HepG2 (cell line): ENCODE measurements around the gene CYP2W1. TPM values are rescaled to one million over a fixed set of nuclear protein-coding genes. Genes with fewer than 3 reads are reported as not detected.

Experiments
- GATAD2A ChIP-seq: IDR thresholded peaks from 2 replicates; pipeline ENCODE4 v1.6.1; 2016
- HOXD1 ChIP-seq: sonication (generic); formaldehyde crosslinking; IDR thresholded peaks from 2 replicates; pipeline ENCODE4 v1.5.0; 2020; ENCODE audit warnings: missing genetic modification reagents
- JUNB ChIP-seq: sonication (generic); formaldehyde crosslinking; IDR thresholded peaks from 2 replicates; pipeline ENCODE4 v1.8.0; 2022; ENCODE audit warnings: missing genetic modification reagents, mild to moderate bottlenecking, borderline replicate concordance
- KDM2A ChIP-seq: sonication (generic); formaldehyde crosslinking; IDR thresholded peaks from 2 replicates; pipeline ENCODE4 v1.4.0; 2020; ENCODE audit warnings: low read depth, missing genetic modification reagents, borderline replicate concordance
- NCOA1 ChIP-seq: sonication (generic); formaldehyde crosslinking; IDR thresholded peaks from 2 replicates; pipeline ENCODE4 v1.9.0; 2021; ENCODE audit warnings: missing genetic modification reagents
- POLR2G ChIP-seq: fragments of 200-400 bp; formaldehyde crosslinking; IDR thresholded peaks from 2 replicates; pipeline ENCODE4 v1.6.1; 2018; ENCODE audit warnings: mild to moderate bottlenecking, low read depth, low read length, moderate library complexity
- SETDB1 ChIP-seq: sonication (generic); formaldehyde crosslinking; IDR thresholded peaks from 2 replicates; pipeline ENCODE4 v1.5.1; 2020; ENCODE audit warnings: missing genetic modification reagents, mild to moderate bottlenecking, borderline replicate concordance
- SIN3B ChIP-seq: fragments of 150-350 bp; IDR thresholded peaks from 2 replicates; pipeline ENCODE4 v1.6.1; 2014; ENCODE audit warnings: low read length
- SRF ChIP-seq: IDR thresholded peaks from 2 replicates; pipeline ENCODE4 v1.6.1; 2011; ENCODE audit warnings: mild to moderate bottlenecking, low read depth, low read length, moderate library complexity
- SRSF1 ChIP-seq: fragments of 200-400 bp; formaldehyde crosslinking; optimal IDR thresholded peaks from 2 replicates; pipeline ENCODE3; 2017; ENCODE audit warnings: mild to moderate bottlenecking, low read depth, low read length, moderate library complexity
- SRSF9 ChIP-seq: fragments of 200-400 bp; formaldehyde crosslinking; IDR thresholded peaks from 2 replicates; pipeline ENCODE4 v1.6.1; 2018; ENCODE audit warnings: borderline replicate concordance, mild to moderate bottlenecking, low read depth, low read length; ENCODE audit not compliant: insufficient read depth, poor library complexity, severe bottlenecking
- SYNCRIP ChIP-seq: fragments of 200-400 bp; formaldehyde crosslinking; IDR thresholded peaks from 2 replicates; pipeline ENCODE4 v1.6.1; 2018; ENCODE audit warnings: mild to moderate bottlenecking, low read depth, low read length; ENCODE audit not compliant: insufficient read depth
- TBX3 ChIP-seq: fragments of 450-650 bp; IDR thresholded peaks from 2 replicates; pipeline ENCODE4 v1.6.1; 2017; ENCODE audit warnings: antibody characterized with exemption, mild to moderate bottlenecking, inconsistent platforms, borderline replicate concordance
- TOPORS ChIP-seq: sonication (generic); formaldehyde crosslinking; IDR thresholded peaks from 2 replicates; pipeline ENCODE4 v1.8.0; 2023; ENCODE audit warnings: mild to moderate bottlenecking, missing genetic modification reagents
- ZNF101 ChIP-seq: sonication (generic); formaldehyde crosslinking; IDR thresholded peaks from 2 replicates; pipeline ENCODE4 v1.4.0; 2020; ENCODE audit warnings: mild to moderate bottlenecking, low read depth, missing genetic modification reagents, borderline replicate concordance
- ZNF260 ChIP-seq: sonication (generic); formaldehyde crosslinking; IDR thresholded peaks from 2 replicates; pipeline ENCODE4 v1.4.0; 2020; ENCODE audit warnings: missing genetic modification reagents, low read depth, mild to moderate bottlenecking, borderline replicate concordance
- ZNF33A ChIP-seq: sonication (generic); formaldehyde crosslinking; IDR thresholded peaks from 2 replicates; pipeline ENCODE4 v1.5.1; 2020; ENCODE audit warnings: missing genetic modification reagents, mild to moderate bottlenecking, moderate library complexity, borderline replicate concordance
- ZNF441 ChIP-seq: sonication (generic); formaldehyde crosslinking; IDR thresholded peaks from 2 replicates; pipeline ENCODE4 v1.7.0; 2021; ENCODE audit warnings: missing genetic modification reagents, borderline replicate concordance
- ZNF839 ChIP-seq: sonication (generic); formaldehyde crosslinking; IDR thresholded peaks from 2 replicates; pipeline ENCODE4 v1.4.0; 2020; ENCODE audit warnings: missing genetic modification reagents, mild to moderate bottlenecking, borderline replicate concordance
- ZNF850 ChIP-seq: sonication (generic); formaldehyde crosslinking; conservative IDR thresholded peaks from 2 replicates; pipeline ENCODE4 v1.9.0; 2021; ENCODE audit warnings: mild to moderate bottlenecking, missing genetic modification reagents
- polyA plus RNA-seq, 8 experiments: library from polyadenylated mRNA; depleted of rRNA in 3 of 8; stranded (reverse) in 7 of 8; unstranded in 1 of 8; fragments of >200 nt; fragmentation: Illumina TruSeq in 4 of 8; extraction: Trizol in 4 of 8; gene quantifications; 2 replicates each; pipeline versions ENCODE4 v1.2.1 to v1.2.3, GENCODE V29; 2011 to 2016; ENCODE audit warnings: low read depth in 4 of 8, missing spikeins in 1 of 8, mixed read lengths in 1 of 8; ENCODE audit not compliant: insufficient read depth in 1 of 8
- total RNA-seq, 5 experiments: library from RNA; depleted of rRNA; stranded (reverse); fragments of >200 nt; fragmentation: Illumina TruSeq; extraction: Trizol; gene quantifications; 2 replicates each; pipeline ENCODE4 v1.2.3, GENCODE V29; 2016; ENCODE audit warnings: low read depth in 1 of 5
- TF ChIP-seq, protein P1 (sequence below): IDR thresholded peaks from 2 replicates; pipeline ENCODE4 v1.6.1; 2016; ENCODE audit warnings: low read depth
- TF ChIP-seq, protein P2 (sequence below): sonication (generic); formaldehyde crosslinking; IDR thresholded peaks from 2 replicates; pipeline ENCODE4 v1.4.0; 2020; ENCODE audit warnings: missing genetic modification reagents
- TF ChIP-seq, protein P3 (sequence below): sonication (generic); formaldehyde crosslinking; IDR thresholded peaks from 2 replicates; pipeline ENCODE4 v1.5.0; 2020; ENCODE audit warnings: missing genetic modification reagents, mild to moderate bottlenecking, borderline replicate concordance

The CYP2W1 gene
- total and polyA plus RNA-seq, 2 of the 13 experiments (the other 11 are each of a cell fraction or from before 2014, with no cell fraction given), result 19.5 to 31.7 TPM

DNA sequence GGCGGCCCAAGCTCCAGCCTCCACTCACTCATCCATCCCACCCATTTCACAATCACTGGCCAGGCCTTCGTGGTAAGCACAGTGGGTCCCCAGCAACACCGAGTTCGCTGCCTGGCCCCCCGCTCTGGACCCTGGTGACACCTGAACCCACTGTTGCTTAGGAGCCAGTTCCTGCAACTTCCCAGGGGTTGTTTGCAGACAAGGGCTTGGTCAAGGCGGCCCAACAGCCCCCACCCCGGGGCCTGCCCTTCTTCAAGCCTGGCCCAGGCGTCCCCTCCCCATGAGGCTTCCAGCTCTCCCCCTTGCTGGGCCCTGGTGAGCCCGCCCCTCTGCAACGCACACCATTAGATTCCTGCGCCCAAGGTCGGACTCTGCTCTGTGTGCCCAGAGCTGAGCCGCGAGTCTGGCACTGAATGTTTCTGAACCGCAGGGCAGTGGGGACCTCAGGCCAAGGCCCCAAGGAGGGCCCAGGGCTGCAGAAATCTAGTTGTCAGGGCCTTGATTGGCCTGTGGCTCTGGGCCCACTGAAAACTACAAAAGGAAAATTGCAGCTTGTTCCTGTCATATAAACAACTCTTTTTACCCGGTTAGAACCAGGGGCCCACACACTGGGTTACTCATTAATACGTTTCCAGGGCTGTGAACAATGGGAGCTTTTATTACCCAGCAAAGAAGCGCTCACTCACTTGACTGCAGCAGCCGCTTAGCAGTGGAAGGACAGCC is 5.5 kb upstream of the CYP2W1 start (continued):
- TF ChIP-seq JUNB (no peak), NCOA1 (CRISPR knock-in tag) (no peak), KDM2A (CRISPR knock-in tag) (peak; percentile 84), POLR2G (peak; percentile 92), GATAD2A (CRISPR knock-in tag) (peak; percentile 97), SRSF1 (peak; percentile 52), ZNF839 (CRISPR knock-in tag) (no peak; the same call in 1 of the 2 replicates), HOXD1 (CRISPR knock-in tag) (peak; percentile 82), SYNCRIP (no peak), ZNF850 (no peak), SRF (no peak), ZNF441 (CRISPR knock-in tag) (no peak), SIN3B (no peak), SETDB1 (CRISPR knock-in tag) (no peak), SRSF9 (no peak), TOPORS (no peak), TBX3 (no peak), ZNF33A (CRISPR knock-in tag) (no peak), ZNF101 (CRISPR knock-in tag) (no peak), ZNF260 (CRISPR knock-in tag) (no peak)
- TF ChIP-seq, protein P1, sequence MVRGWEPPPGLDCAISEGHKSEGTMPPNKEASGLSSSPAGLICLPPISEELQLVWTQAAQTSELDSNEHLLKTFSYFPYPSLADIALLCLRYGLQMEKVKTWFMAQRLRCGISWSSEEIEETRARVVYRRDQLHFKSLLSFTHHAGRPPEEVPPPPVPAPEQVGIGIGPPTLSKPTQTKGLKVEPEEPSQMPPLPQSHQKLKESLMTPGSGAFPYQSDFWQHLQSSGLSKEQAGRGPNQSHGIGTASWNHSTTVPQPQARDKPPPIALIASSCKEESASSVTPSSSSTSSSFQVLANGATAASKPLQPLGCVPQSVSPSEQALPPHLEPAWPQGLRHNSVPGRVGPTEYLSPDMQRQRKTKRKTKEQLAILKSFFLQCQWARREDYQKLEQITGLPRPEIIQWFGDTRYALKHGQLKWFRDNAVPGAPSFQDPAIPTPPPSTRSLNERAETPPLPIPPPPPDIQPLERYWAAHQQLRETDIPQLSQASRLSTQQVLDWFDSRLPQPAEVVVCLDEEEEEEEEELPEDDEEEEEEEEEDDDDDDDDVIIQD (CRISPR knock-in tag), result no peak; the same call in 1 of the 2 replicates
- TF ChIP-seq, protein P2, sequence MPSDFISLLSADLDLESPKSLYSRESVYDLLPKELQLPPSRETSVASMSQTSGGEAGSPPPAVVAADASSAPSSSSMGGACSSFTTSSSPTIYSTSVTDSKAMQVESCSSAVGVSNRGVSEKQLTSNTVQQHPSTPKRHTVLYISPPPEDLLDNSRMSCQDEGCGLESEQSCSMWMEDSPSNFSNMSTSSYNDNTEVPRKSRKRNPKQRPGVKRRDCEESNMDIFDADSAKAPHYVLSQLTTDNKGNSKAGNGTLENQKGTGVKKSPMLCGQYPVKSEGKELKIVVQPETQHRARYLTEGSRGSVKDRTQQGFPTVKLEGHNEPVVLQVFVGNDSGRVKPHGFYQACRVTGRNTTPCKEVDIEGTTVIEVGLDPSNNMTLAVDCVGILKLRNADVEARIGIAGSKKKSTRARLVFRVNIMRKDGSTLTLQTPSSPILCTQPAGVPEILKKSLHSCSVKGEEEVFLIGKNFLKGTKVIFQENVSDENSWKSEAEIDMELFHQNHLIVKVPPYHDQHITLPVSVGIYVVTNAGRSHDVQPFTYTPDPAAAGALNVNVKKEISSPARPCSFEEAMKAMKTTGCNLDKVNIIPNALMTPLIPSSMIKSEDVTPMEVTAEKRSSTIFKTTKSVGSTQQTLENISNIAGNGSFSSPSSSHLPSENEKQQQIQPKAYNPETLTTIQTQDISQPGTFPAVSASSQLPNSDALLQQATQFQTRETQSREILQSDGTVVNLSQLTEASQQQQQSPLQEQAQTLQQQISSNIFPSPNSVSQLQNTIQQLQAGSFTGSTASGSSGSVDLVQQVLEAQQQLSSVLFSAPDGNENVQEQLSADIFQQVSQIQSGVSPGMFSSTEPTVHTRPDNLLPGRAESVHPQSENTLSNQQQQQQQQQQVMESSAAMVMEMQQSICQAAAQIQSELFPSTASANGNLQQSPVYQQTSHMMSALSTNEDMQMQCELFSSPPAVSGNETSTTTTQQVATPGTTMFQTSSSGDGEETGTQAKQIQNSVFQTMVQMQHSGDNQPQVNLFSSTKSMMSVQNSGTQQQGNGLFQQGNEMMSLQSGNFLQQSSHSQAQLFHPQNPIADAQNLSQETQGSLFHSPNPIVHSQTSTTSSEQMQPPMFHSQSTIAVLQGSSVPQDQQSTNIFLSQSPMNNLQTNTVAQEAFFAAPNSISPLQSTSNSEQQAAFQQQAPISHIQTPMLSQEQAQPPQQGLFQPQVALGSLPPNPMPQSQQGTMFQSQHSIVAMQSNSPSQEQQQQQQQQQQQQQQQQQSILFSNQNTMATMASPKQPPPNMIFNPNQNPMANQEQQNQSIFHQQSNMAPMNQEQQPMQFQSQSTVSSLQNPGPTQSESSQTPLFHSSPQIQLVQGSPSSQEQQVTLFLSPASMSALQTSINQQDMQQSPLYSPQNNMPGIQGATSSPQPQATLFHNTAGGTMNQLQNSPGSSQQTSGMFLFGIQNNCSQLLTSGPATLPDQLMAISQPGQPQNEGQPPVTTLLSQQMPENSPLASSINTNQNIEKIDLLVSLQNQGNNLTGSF (CRISPR knock-in tag), result peak; percentile 67; the same call in 1 of the 2 replicates
- TF ChIP-seq, protein P3, sequence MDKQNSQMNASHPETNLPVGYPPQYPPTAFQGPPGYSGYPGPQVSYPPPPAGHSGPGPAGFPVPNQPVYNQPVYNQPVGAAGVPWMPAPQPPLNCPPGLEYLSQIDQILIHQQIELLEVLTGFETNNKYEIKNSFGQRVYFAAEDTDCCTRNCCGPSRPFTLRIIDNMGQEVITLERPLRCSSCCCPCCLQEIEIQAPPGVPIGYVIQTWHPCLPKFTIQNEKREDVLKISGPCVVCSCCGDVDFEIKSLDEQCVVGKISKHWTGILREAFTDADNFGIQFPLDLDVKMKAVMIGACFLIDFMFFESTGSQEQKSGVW, result no peak; the same call in 1 of the 2 replicates
